ENCODE data around the gene NEMF.

The NEMF gene

GRCh38 chr14:49849213-49849847 is 3.3 kb downstream of the NEMF start (continued):
- TF ChIP-seq, protein P1, sequence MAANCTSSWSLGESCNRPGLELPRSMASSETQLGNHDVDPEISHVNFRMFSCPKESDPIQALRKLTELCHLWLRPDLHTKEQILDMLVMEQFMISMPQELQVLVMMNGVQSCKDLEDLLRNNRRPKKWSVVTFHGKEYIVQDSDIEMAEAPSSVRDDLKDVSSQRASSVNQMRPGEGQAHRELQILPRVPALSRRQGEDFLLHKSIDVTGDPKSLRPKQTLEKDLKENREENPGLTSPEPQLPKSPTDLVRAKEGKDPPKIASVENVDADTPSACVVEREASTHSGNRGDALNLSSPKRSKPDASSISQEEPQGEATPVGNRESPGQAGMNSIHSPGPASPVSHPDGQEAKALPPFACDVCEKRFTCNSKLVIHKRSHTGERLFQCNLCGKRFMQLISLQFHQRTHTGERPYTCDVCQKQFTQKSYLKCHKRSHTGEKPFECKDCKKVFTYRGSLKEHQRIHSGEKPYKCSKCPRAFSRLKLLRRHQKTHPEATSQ (tag by site-specific recombination; IDR thresholded peaks at IDR 0.05) = no peak
- TF ChIP-seq, protein P2, sequence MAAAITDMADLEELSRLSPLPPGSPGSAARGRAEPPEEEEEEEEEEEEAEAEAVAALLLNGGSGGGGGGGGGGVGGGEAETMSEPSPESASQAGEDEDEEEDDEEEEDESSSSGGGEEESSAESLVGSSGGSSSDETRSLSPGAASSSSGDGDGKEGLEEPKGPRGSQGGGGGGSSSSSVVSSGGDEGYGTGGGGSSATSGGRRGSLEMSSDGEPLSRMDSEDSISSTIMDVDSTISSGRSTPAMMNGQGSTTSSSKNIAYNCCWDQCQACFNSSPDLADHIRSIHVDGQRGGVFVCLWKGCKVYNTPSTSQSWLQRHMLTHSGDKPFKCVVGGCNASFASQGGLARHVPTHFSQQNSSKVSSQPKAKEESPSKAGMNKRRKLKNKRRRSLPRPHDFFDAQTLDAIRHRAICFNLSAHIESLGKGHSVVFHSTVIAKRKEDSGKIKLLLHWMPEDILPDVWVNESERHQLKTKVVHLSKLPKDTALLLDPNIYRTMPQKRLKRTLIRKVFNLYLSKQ (tag by site-specific recombination; IDR thresholded peaks at IDR 0.05; ENCODE audit: borderline replicate concordance) = no peak
- TF ChIP-seq ZNF146 (tag by site-specific recombination; IDR thresholded peaks at IDR 0.05) = no peak
- no peak for TF ChIP-seq PATZ1 (tag by site-specific recombination; IDR thresholded peaks at IDR 0.05)
- TF ChIP-seq FEZF1 (tag by site-specific recombination; IDR thresholded peaks at IDR 0.05) = peak; percentile 67
- TF ChIP-seq ZNF837 (tag by site-specific recombination; IDR thresholded peaks at IDR 0.05) = no peak
- no peak for TF ChIP-seq SALL2 (tag by site-specific recombination; IDR thresholded peaks at IDR 0.05; ENCODE audit: borderline replicate concordance)
- peak; percentile 64; the same call in 1 of the 2 replicates for TF ChIP-seq ZNF391 (tag by site-specific recombination; IDR thresholded peaks at IDR 0.05; ENCODE audit: borderline replicate concordance, low read depth)
- no peak for TF ChIP-seq HIC1 (tag by site-specific recombination; IDR thresholded peaks at IDR 0.05)
- TF ChIP-seq ZBTB6 (tag by site-specific recombination; IDR thresholded peaks at IDR 0.05) = no peak
- no peak for TF ChIP-seq ZNF433 (tag by site-specific recombination; IDR thresholded peaks at IDR 0.05; ENCODE audit: low read depth)
- TF ChIP-seq ZNF660 (tag by site-specific recombination; IDR thresholded peaks at IDR 0.05) = no peak
- no peak for TF ChIP-seq ZFP41 (tag by site-specific recombination; IDR thresholded peaks at IDR 0.05; ENCODE audit: borderline replicate concordance)
- no peak for TF ChIP-seq ZNF544 (tag by site-specific recombination; IDR thresholded peaks at IDR 0.05)
- TF ChIP-seq GLIS1 (tag by site-specific recombination; IDR thresholded peaks at IDR 0.05) = peak; percentile 49; the same call in 1 of the 2 replicates
- TF ChIP-seq ZNF600 (tag by site-specific recombination; IDR thresholded peaks at IDR 0.05) = no peak
- TF ChIP-seq KLF10 (tag by site-specific recombination; IDR thresholded peaks at IDR 0.05) = no peak; the same call in 1 of the 2 replicates
- TF ChIP-seq ZNF555 (tag by site-specific recombination; conservative IDR thresholded peaks at IDR 0.05) = no peak
- TF ChIP-seq, protein P3, sequence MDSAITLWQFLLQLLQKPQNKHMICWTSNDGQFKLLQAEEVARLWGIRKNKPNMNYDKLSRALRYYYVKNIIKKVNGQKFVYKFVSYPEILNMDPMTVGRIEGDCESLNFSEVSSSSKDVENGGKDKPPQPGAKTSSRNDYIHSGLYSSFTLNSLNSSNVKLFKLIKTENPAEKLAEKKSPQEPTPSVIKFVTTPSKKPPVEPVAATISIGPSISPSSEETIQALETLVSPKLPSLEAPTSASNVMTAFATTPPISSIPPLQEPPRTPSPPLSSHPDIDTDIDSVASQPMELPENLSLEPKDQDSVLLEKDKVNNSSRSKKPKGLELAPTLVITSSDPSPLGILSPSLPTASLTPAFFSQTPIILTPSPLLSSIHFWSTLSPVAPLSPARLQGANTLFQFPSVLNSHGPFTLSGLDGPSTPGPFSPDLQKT (IDR thresholded peaks at IDR 0.05; ENCODE audit: borderline replicate concordance, low read depth, low read length) = no peak
- no peak for TF ChIP-seq ZNF530 (tag by site-specific recombination; IDR thresholded peaks at IDR 0.05; ENCODE audit: low read depth)
- no peak for TF ChIP-seq ZNF350 (tag by site-specific recombination; IDR thresholded peaks at IDR 0.05)
- TF ChIP-seq CTCF (tag by site-specific recombination; IDR thresholded peaks at IDR 0.05) = no peak
- TF ChIP-seq ZNF561 (tag by site-specific recombination; IDR thresholded peaks at IDR 0.05; ENCODE audit: borderline replicate concordance) = 0 out of 2 replicates have a peak, but pooled peaks have one; percentile 24
- TF ChIP-seq ZEB2 (tag by site-specific recombination; IDR thresholded peaks at IDR 0.05) = no peak
- TF ChIP-seq HOXD13 (CRISPR knock-in tag; IDR thresholded peaks at IDR 0.05; ENCODE audit: borderline replicate concordance) = no peak
- no peak for TF ChIP-seq ZNF449 (tag by site-specific recombination; IDR thresholded peaks at IDR 0.05)
- TF ChIP-seq MYNN (tag by site-specific recombination; IDR thresholded peaks at IDR 0.05; ENCODE audit: borderline replicate concordance) = no peak

Data from HEK293 (cell line).